MM.1S (cell line): ENCODE measurements around the gene BICC1.

Experiments used
- DNase-seq: peaks from one replicate; pipeline ENCODE4 v3.0.0-alpha.2; 2015
- H2AFZ ChIP-seq: fragments of 300-600 bp; sonication (generic); 2 replicates; pipeline ENCODE4 v1.6.0; 2016; ENCODE audit warnings: antibody characterized with exemption, low read length
- H3F3A ChIP-seq: fragments of 300-600 bp; sonication (generic); 2 replicates; pipeline ENCODE4 v1.6.1; 2016; ENCODE audit warnings: mild to moderate bottlenecking, antibody characterized with exemption, low read length, moderate library complexity, mixed read lengths; ENCODE audit not compliant: insufficient read depth
- H3K27ac ChIP-seq: fragments of 300-600 bp; sonication (generic); 2 replicates; pipeline ENCODE4 v1.5.1; 2016; ENCODE audit warnings: mild to moderate bottlenecking, low read length
- H3K27me3 ChIP-seq: fragments of 300-600 bp; sonication (generic); replicated peaks from 2 replicates; pipeline ENCODE4 v1.6.0; 2016; ENCODE audit warnings: low read length; ENCODE audit not compliant: insufficient read depth
- H3K36me3 ChIP-seq: fragments of 300-600 bp; sonication (generic); replicated peaks from 2 replicates; pipeline ENCODE4 v1.6.1; 2016; ENCODE audit warnings: mild to moderate bottlenecking, low read length, mixed read lengths; ENCODE audit not compliant: insufficient read depth
- H3K4me1 ChIP-seq: fragments of 300-600 bp; sonication (generic); 2 replicates; pipeline ENCODE4 v1.6.1; 2016; ENCODE audit warnings: low read length, mixed read lengths
- H3K4me2 ChIP-seq: fragments of 300-600 bp; sonication (generic); 2 replicates; pipeline ENCODE4 v1.6.0; 2016; ENCODE audit warnings: low read depth, low read length
- H3K4me3 ChIP-seq: fragments of 300-600 bp; sonication (generic); 2 replicates; pipeline ENCODE4 v1.5.1; 2016; ENCODE audit warnings: low read length, mixed read lengths
- H3K79me2 ChIP-seq: fragments of 300-600 bp; sonication (generic); 2 replicates; pipeline ENCODE4 v1.6.1; 2016; ENCODE audit warnings: mixed run types, low read length, mixed read lengths
- H3K9ac ChIP-seq: fragments of 300-600 bp; sonication (generic); 2 replicates; pipeline ENCODE4 v1.6.1; 2016; ENCODE audit warnings: low read length, mixed read lengths
- H3K9me2 ChIP-seq: fragments of 300-600 bp; sonication (generic); replicated peaks from 2 replicates; pipeline ENCODE4 v1.6.1; 2016; ENCODE audit warnings: mild to moderate bottlenecking, low read length, mixed read lengths; ENCODE audit not compliant: insufficient read depth
- H3K9me3 ChIP-seq: fragments of 300-600 bp; sonication (generic); replicated peaks from 2 replicates; pipeline ENCODE4 v1.6.1; 2016; ENCODE audit warnings: mild to moderate bottlenecking, low read length, mixed read lengths; ENCODE audit not compliant: insufficient read depth
- H4K20me1 ChIP-seq: fragments of 300-600 bp; sonication (generic); 2 replicates; pipeline ENCODE4 v1.6.1; 2016; ENCODE audit warnings: mild to moderate bottlenecking, low read length, moderate library complexity, mixed read lengths; ENCODE audit not compliant: insufficient read depth
- CTCF ChIP-seq: fragments of 300-600 bp; sonication (generic); IDR thresholded peaks from 2 replicates; pipeline ENCODE4 v1.5.1; 2016; ENCODE audit warnings: antibody characterized with exemption, low read length, mixed read lengths
- EZH2 ChIP-seq: fragments of 300-600 bp; sonication (generic); optimal IDR thresholded peaks from 2 replicates; pipeline ENCODE3; 2017; ENCODE audit warnings: low read depth, mild to moderate bottlenecking, antibody characterized with exemption, low read length, mixed read lengths
- EZH2phosphoT487 ChIP-seq: fragments of 300-600 bp; sonication (generic); IDR thresholded peaks from 2 replicates; pipeline ENCODE4 v1.6.1; 2018; ENCODE audit warnings: antibody characterized with exemption, low read length

The BICC1 gene

GRCh38 chr10:58807629-58808022, 295.0 kb downstream of the BICC1 start:
- H3K79me2 ChIP-seq = no peaks in the 10 kb centered on the region
- H3K9ac ChIP-seq = no peak overlapping the region
- H3K4me3 ChIP-seq = no peak overlapping the region
- no peak overlapping the region for H2AFZ ChIP-seq
- no peaks in the 10 kb centered on the region for H4K20me1 ChIP-seq
- no peaks in the 10 kb centered on the region for H3K27me3 ChIP-seq
- no peaks in the 10 kb centered on the region for H3K9me2 ChIP-seq
- no peaks in the 10 kb centered on the region for H3F3A ChIP-seq
- no peak overlapping the region for H3K27ac ChIP-seq
- H3K9me3 ChIP-seq = no peaks in the 10 kb centered on the region
- no peak overlapping the region for H3K4me2 ChIP-seq
- no peaks in the 10 kb centered on the region for H3K36me3 ChIP-seq
- no peak for DNase-seq
- TF ChIP-seq CTCF = no peak
- no peak for TF ChIP-seq EZH2phosphoT487
- no peaks in the 10 kb centered on the region for H3K4me1 ChIP-seq

GRCh38 chr10:58810751-58811150, 298.1 kb downstream of the BICC1 start:
- Histone ChIP-seq H3K4me1 (no peaks in the 10 kb centered on the region), H4K20me1 (no peaks in the 10 kb centered on the region), H2AFZ (no peak overlapping the region), H3K4me2 (no peak overlapping the region), H3F3A (no peaks in the 10 kb centered on the region), H3K9me2 (no peaks in the 10 kb centered on the region), H3K27me3 (no peaks in the 10 kb centered on the region), H3K9ac (no peak overlapping the region), H3K36me3 (no peaks in the 10 kb centered on the region), H3K27ac (no peak overlapping the region), H3K79me2 (no peaks in the 10 kb centered on the region), H3K4me3 (no peak overlapping the region), H3K9me3 (no peaks in the 10 kb centered on the region)
- TF ChIP-seq EZH2phosphoT487 (no peak), EZH2 (no peak), CTCF (no peak)
- no peak for DNase-seq

DNA sequence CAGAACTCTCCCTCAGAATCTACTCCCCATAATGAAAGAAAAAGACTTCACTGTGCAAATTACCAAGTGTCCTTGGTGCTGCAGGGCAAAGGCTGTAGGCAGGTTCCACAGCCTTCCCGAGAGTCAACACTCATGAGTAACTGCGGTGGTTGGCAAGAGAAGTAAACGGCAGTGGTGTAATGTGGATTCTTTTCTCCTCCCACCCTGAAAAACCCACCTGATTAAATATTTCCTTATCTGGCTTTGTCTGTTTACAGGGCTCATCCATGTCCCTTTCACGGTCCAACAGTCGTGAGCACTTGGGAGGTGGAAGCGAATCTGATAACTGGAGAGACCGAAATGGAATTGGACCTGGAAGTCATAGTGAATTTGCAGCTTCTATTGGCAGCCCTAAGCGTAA, 300.9 kb downstream of the BICC1 start:
- H3F3A ChIP-seq = no peaks in the 10 kb centered on the region
- H3K79me2 ChIP-seq = no peaks in the 10 kb centered on the region
- H3K27ac ChIP-seq = no peak overlapping the region
- H3K9me2 ChIP-seq = no peaks in the 10 kb centered on the region
- no peak overlapping the region for H3K9ac ChIP-seq
- H3K4me2 ChIP-seq = no peak overlapping the region
- no peak overlapping the region for H2AFZ ChIP-seq
- TF ChIP-seq EZH2 = no peak
- TF ChIP-seq EZH2phosphoT487 = no peak
- TF ChIP-seq CTCF = no peak
- H4K20me1 ChIP-seq = no peaks in the 10 kb centered on the region
- DNase-seq = no peak
- no peaks in the 10 kb centered on the region for H3K4me1 ChIP-seq
- no peak overlapping the region for H3K4me3 ChIP-seq
- H3K9me3 ChIP-seq = no peaks in the 10 kb centered on the region
- no peaks in the 10 kb centered on the region for H3K27me3 ChIP-seq
- H3K36me3 ChIP-seq = no peaks in the 10 kb centered on the region
